Stimulated activated CD4-positive, alpha-beta T cell treated with anti-CD3 and anti-CD28 coated beads, Interleukin-2, amount 100 ng/mL, for 48 hours (primary cell): ENCODE results near the gene PSMG2.
A peak's percentile ranks its signal among the peaks of the same experiment; 100 is the strongest.
"Not testable (repeated sequence)": the region's sequence is repeated elsewhere in the genome, so short reads cannot be mapped to it uniquely, and the experiment has no call there.

Source experiments
- DNase-seq, 2 donors: peaks; one replicate each; pipeline ENCODE4 v3.0.0-alpha.2; 2020

PSMG2 gene

GRCh38 chr18:12726331-12726730 is 23.5 kb downstream of the PSMG2 start:
- no peak for DNase-seq

GRCh38 chr18:12726774-12727550 is 24.1 kb downstream of the PSMG2 start:
- peak; percentile 66 for DNase-seq

- DNase-seq = no peak
These were observed 34.5 kb downstream of the PSMG2 start for GRCh38 chr18:12737243-12737902.

- no peak for DNase-seq
These were observed 38.5 kb downstream of the PSMG2 start for GRCh38 chr18:12741351-12741750.

GRCh38 chr18:12742453-12742852 is 39.6 kb downstream of the PSMG2 start:
- no peak for DNase-seq

- DNase-seq = no peak
These were observed 41.3 kb downstream of the PSMG2 start for GRCh38 chr18:12744103-12744502.

GRCh38 chr18:12745095-12745795 is 42.4 kb downstream of the PSMG2 start:
- DNase-seq = no peak

GRCh38 chr18:12747530-12748315 is 44.9 kb downstream of the PSMG2 start:
- no peak for DNase-seq

- no peak for DNase-seq
These were observed 45.8 kb downstream of the PSMG2 start for GRCh38 chr18:12748671-12749070.

GRCh38 chr18:12749121-12749520 is 46.3 kb downstream of the PSMG2 start:
- DNase-seq = no peak

GRCh38 chr18:12750076-12750714 is 47.4 kb downstream of the PSMG2 start:
- peak in 1 of 2 donors; percentile 6 for DNase-seq

- DNase-seq = no peak
These were observed 48.1 kb downstream of the PSMG2 start for GRCh38 chr18:12750715-12751502.

- DNase-seq = no peak
These were observed 48.7 kb downstream of the PSMG2 start for GRCh38 chr18:12751503-12751884.

GRCh38 chr18:12751891-12752290 is 49.0 kb downstream of the PSMG2 start:
- no peak for DNase-seq

- no peak for DNase-seq
These were observed 51.7 kb downstream of the PSMG2 start for GRCh38 chr18:12754511-12754910.

GRCh38 chr18:12755606-12756005 is 52.8 kb downstream of the PSMG2 start:
- not testable (repeated sequence) for DNase-seq

GRCh38 chr18:12756619-12757239 is 53.9 kb downstream of the PSMG2 start:
- not testable (repeated sequence) for DNase-seq

- not testable (repeated sequence) for DNase-seq
These were observed 55.7 kb downstream of the PSMG2 start for GRCh38 chr18:12758566-12758965.

- no peak for DNase-seq
These were observed 62.3 kb downstream of the PSMG2 start for GRCh38 chr18:12765126-12765525.

GRCh38 chr18:12765586-12765985 is 62.7 kb downstream of the PSMG2 start:
- no peak for DNase-seq

- no peak for DNase-seq
These were observed 64.2 kb downstream of the PSMG2 start for GRCh38 chr18:12766986-12767433.
